ENCODE results near the gene CYP3A4.

Gene CYP3A4

GRCh38 chr7:99784007-99784406 lies at the start of gene CYP3A4:
TSS of gene CYP3A4 (minus strand) at chr7:99784184. CDS start at chr7:99784081, 103 bp downstream.
- Mint-ChIP-seq H3K4me3 (no peak within 1 kb of the TSS), H3K4me1 (peaks cover 5% of the 10 kb centered on the region), H3K36me3 (ENCODE audit: low read depth) (no peaks in the 10 kb centered on the region), H3K27ac (no peak within 1 kb of the TSS), H3K9me3 (no peaks in the 10 kb centered on the region), H3K27me3 (ENCODE audit: low read depth) (peaks cover 17% of the 10 kb centered on the region)
- no peak for TF ChIP-seq CTCF (IDR thresholded peaks at IDR 0.05; ENCODE audit: unreplicated experiment in 3 of 3)

- H3K9me3 Mint-ChIP-seq = no peaks in the 10 kb centered on the region
- H3K4me3 Mint-ChIP-seq = no peak overlapping the region
- peaks cover 17% of the 10 kb centered on the region for H3K4me1 Mint-ChIP-seq
- TF ChIP-seq CTCF (IDR thresholded peaks at IDR 0.05; ENCODE audit: unreplicated experiment in 3 of 3) = no peak
- H3K27me3 Mint-ChIP-seq (ENCODE audit: low read depth) = peaks cover 4% of the 10 kb centered on the region
- H3K27ac Mint-ChIP-seq = peak overlapping the region; percentile 34 to 76 (median 51)
- no peaks in the 10 kb centered on the region for H3K36me3 Mint-ChIP-seq (ENCODE audit: low read depth)
These were observed 49.4 kb upstream of the CYP3A4 start for GRCh38 chr7:99833289-99833877.

GRCh38 chr7:99831595-99831994 lies 47.6 kb upstream of the CYP3A4 start:
- Mint-ChIP-seq H3K9me3 (no peaks in the 10 kb centered on the region), H3K4me1 (peaks cover 12% of the 10 kb centered on the region), H3K27me3 (ENCODE audit: low read depth) (peaks cover 13% of the 10 kb centered on the region), H3K36me3 (ENCODE audit: low read depth) (no peaks in the 10 kb centered on the region), H3K27ac (no peak overlapping the region), H3K4me3 (no peak overlapping the region)
- TF ChIP-seq CTCF (IDR thresholded peaks at IDR 0.05; ENCODE audit: unreplicated experiment in 3 of 3) = no peak

- peak overlapping the region in 1 of 3 experiments; percentile 24 for H3K4me3 Mint-ChIP-seq
- H3K36me3 Mint-ChIP-seq (ENCODE audit: low read depth) = no peaks in the 10 kb centered on the region
- peaks cover 14% of the 10 kb centered on the region for H3K27me3 Mint-ChIP-seq (ENCODE audit: low read depth)
- peak overlapping the region; percentile 86 to 93 (median 93) for H3K27ac Mint-ChIP-seq
- no peaks in the 10 kb centered on the region for H3K9me3 Mint-ChIP-seq
- peaks cover 21% of the 10 kb centered on the region for H3K4me1 Mint-ChIP-seq
- TF ChIP-seq CTCF (IDR thresholded peaks at IDR 0.05; ENCODE audit: unreplicated experiment in 3 of 3) = no peak
These were observed 45.7 kb upstream of the CYP3A4 start for GRCh38 chr7:99829524-99830160.

GRCh38 chr7:99828811-99829210 lies 44.8 kb upstream of the CYP3A4 start:
- Mint-ChIP-seq H3K4me3 (no peak overlapping the region), H3K27me3 (ENCODE audit: low read depth) (peaks cover 14% of the 10 kb centered on the region), H3K36me3 (ENCODE audit: low read depth) (no peaks in the 10 kb centered on the region), H3K4me1 (peaks cover 21% of the 10 kb centered on the region), H3K9me3 (no peaks in the 10 kb centered on the region), H3K27ac (peak overlapping the region; percentile 86 to 93 (median 93))
- no peak for TF ChIP-seq CTCF (IDR thresholded peaks at IDR 0.05; ENCODE audit: unreplicated experiment in 3 of 3)

Data from nephron (organoid).